ENCODE data around the gene TNFRSF11A.

- TF ChIP-seq EZH2 (IDR thresholded peaks at IDR 0.05; ENCODE audit: low read depth) (no peak), CTCF (conservative IDR thresholded peaks at IDR 0.05) (no peak)
Measured at GRCh38 chr18:62407660-62408059, 82.5 kb downstream of the TNFRSF11A start.
